HG03457 (cell line): ENCODE results near the gene FKBP9.
"Not testable (repeated sequence)": the region's sequence is repeated elsewhere in the genome, so short reads cannot be mapped to it uniquely, and the experiment has no call there.

ENCODE experiments used
- ATAC-seq: cut with Tn5 transposase; IDR thresholded peaks from one replicate; pipeline ENCODE4 v1.9.1; 2021; ENCODE audit warnings: moderate number of reproducible peaks; ENCODE audit not compliant: unreplicated experiment

FKBP9 gene

GRCh38 chr7:32957326-32958045 lies at the start of gene FKBP9:
Gene FKBP9, plus strand, starts transcription at chr7:32957440. Its CDS starts 134 bp downstream, at chr7:32957574.
- peak; percentile 81 for ATAC-seq

GRCh38 chr7:32910195-32910594 lies 47.0 kb upstream of the FKBP9 start:
- ATAC-seq: no peak

GRCh38 chr7:32914184-32914583 lies 43.1 kb upstream of the FKBP9 start:
- no peak for ATAC-seq

GRCh38 chr7:32915041-32915536 lies 42.2 kb upstream of the FKBP9 start:
- no peak for ATAC-seq

- no peak for ATAC-seq
Observed at GRCh38 chr7:32916006-32916405, 41.2 kb upstream of the FKBP9 start.

- not testable (repeated sequence) for ATAC-seq
Observed at GRCh38 chr7:32916994-32917393, 40.2 kb upstream of the FKBP9 start.

GRCh38 chr7:32921896-32922295 lies 35.3 kb upstream of the FKBP9 start:
- ATAC-seq: no peak

- no peak for ATAC-seq
Observed at GRCh38 chr7:32928785-32929298, 28.4 kb upstream of the FKBP9 start.

- ATAC-seq: no peak
Observed at GRCh38 chr7:32929430-32930143, 27.7 kb upstream of the FKBP9 start.

- ATAC-seq: no peak
Observed at GRCh38 chr7:32930378-32930777, 26.9 kb upstream of the FKBP9 start.

GRCh38 chr7:32935558-32935957 lies 21.7 kb upstream of the FKBP9 start:
- no peak for ATAC-seq

GRCh38 chr7:32936689-32937088 lies 20.6 kb upstream of the FKBP9 start:
- no peak for ATAC-seq

GRCh38 chr7:32937344-32938174 lies 19.7 kb upstream of the FKBP9 start:
- no peak for ATAC-seq

- no peak for ATAC-seq
Observed at GRCh38 chr7:32941181-32941580, 16.1 kb upstream of the FKBP9 start.

GRCh38 chr7:32941681-32942414 lies 15.4 kb upstream of the FKBP9 start:
- peak; percentile 29 for ATAC-seq

GRCh38 chr7:32942415-32943251 lies 14.6 kb upstream of the FKBP9 start:
- peak; percentile 82 for ATAC-seq

GRCh38 chr7:32943252-32944030 lies 13.8 kb upstream of the FKBP9 start:
- no peak for ATAC-seq

GRCh38 chr7:32947420-32947983 lies 9.7 kb upstream of the FKBP9 start:
- no peak for ATAC-seq
